ENCODE results near the gene CDK14. TPM values are rescaled to one million over a fixed set of nuclear protein-coding genes. Genes with fewer than 3 reads are reported as not detected.

The CDK14 gene
- total and polyA plus RNA-seq, 2 of the 8 experiments (the other 6 are each of a cell fraction or from before 2014, with no cell fraction given), result 5.5 to 47.3 TPM

- TF ChIP-seq CHD7 (IDR thresholded peaks at IDR 0.05; ENCODE audit: insufficient replicate concordance, low read length) (no peak), KDM5A (IDR thresholded peaks at IDR 0.05; ENCODE audit: low read length) (no peak), FOSL1 (IDR thresholded peaks at IDR 0.05; ENCODE audit: insufficient read depth, low read depth, low read length) (no peak), RFX5 (IDR thresholded peaks at IDR 0.05; ENCODE audit: borderline replicate concordance, low read depth, low read length) (no peak)
Measured at GRCh38 chr7:91228927-91229558, 632.9 kb downstream of the CDK14 start (continued).
